HG03060 (cell line): ENCODE data around the gene RPL19.

ENCODE experiments used
- ATAC-seq: cut with Tn5 transposase; IDR thresholded peaks from one replicate; pipeline ENCODE4 v1.9.1; 2021; ENCODE audit warnings: low read depth, moderate number of reproducible peaks; ENCODE audit not compliant: unreplicated experiment

RPL19 gene

GRCh38 chr17:39171933-39172332 is 28.1 kb upstream of the RPL19 start:
- ATAC-seq, result no peak

- ATAC-seq, result no peak
Observed at GRCh38 chr17:39173080-39173479, 27.0 kb upstream of the RPL19 start.

- no peak for ATAC-seq
Observed at GRCh38 chr17:39173526-39174274, 26.4 kb upstream of the RPL19 start.

DNA sequence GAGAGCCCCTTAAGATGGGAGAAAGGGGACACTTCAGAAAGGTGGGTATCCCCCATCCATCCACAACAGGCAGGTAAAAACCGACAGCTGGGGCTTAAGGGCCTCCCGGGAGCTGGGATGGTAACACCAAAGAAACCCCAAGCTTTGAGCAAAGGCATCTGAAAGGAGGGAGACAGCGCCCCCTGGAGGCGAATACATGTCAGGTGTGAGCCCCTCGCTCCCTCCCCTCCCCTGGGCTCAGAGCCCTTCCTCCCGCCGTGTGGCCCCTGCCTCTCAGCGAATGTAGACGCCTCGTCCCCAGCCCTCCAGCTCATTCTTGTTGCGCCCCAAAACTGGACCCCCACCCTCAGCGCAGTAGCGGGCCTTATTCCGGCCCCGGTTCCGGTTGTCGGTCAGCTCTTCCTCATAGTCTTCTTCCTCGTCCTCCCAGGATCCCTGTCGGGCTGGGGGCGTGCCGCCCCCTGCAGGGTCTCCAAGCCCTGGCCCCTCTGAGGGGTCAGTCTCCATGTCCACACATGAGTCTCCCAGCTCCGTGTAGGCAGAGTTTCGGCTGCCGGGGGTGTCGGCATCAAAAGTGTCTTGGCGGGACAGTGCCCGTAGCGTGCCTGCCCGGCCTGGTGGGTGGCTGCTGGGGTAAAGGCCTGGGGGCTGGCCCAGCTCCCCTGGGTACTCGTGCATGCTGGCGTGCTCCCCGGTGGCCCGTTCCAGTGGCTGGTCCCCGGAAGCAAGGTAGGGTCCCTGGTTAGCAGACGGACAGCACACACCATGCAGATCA is 25.0 kb upstream of the RPL19 start:
- ATAC-seq, result no peak

DNA sequence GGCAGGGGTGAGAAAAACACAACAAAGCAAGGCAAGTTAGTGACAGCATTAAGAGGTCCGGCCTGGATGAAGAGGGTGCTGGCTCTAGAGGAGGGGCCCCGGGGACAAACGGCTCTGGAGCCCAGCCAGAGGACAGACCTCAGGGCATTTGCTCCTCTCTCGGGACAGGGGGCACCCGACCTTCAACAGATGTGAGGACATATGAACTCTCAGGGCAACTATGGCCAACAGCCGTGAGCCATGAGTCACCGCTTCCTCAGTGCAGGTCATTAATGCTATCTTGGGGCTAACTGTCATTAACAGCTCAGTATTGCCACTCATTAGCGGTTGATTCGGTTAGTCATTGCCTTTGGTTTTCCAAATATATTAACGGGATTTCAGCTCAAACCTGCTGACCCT is 24.4 kb upstream of the RPL19 start:
- no peak for ATAC-seq

GRCh38 chr17:39177256-39177655 is 22.8 kb upstream of the RPL19 start:
- ATAC-seq, result no peak

DNA sequence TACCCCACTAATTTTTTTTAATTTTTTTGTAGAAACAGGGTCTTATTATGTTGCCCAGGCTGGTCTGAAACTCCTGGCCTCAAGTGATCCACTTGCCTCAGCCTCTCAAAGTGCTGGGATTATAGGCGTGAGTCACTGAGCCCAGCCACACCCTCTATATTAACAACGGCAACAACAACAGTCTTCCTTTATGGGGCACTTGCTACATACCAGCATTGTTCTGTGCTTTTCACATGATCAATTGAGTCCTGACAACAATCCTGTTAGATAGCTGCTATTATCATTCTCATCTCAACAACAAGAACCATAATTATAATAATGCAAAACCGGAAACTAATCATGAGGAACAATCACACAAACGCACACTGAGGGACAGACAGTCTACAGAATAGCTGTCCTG is 21.5 kb upstream of the RPL19 start:
- no peak for ATAC-seq

DNA sequence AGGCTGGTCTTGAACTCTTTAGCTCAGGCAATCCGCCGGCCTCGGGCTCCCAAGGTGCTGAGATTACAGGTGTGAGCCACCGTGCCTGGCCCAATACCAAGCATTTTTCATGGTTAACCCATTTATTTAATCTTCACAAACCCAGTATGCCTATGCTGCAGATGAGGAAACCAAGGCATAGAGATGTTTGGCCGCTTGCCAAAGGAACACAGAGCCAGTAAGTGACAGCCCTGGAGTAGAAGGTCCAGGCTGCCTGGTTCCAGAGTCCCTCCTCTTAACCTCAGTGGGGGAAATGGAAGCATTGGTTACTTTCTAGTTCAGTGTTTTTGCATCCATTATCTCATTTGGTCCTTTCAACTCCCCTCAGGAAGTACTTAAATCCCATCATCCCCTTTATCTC is 18.8 kb upstream of the RPL19 start:
- no peak for ATAC-seq

- ATAC-seq, result no peak
Observed at GRCh38 chr17:39183045-39183444, 17.0 kb upstream of the RPL19 start.

DNA sequence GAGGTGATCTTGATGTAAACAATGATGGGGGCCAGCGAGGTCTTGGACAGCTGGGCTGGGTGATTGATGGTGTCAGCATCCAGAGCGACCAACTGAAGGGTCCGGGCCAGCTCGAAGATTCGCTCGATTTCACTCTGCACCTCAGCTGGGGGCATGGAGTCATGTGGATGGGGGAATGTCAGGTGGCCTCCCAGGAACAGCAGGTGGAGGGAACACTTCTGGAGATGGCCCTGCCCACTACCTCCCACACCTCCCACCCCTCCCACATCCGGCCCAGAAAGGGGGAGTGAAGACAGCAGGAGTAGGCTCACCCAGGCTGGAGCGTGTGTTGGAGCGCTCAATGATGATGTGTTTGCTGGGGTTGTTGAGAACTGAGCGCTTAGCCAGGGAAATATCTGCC is 16.4 kb upstream of the RPL19 start:
- no peak for ATAC-seq

DNA sequence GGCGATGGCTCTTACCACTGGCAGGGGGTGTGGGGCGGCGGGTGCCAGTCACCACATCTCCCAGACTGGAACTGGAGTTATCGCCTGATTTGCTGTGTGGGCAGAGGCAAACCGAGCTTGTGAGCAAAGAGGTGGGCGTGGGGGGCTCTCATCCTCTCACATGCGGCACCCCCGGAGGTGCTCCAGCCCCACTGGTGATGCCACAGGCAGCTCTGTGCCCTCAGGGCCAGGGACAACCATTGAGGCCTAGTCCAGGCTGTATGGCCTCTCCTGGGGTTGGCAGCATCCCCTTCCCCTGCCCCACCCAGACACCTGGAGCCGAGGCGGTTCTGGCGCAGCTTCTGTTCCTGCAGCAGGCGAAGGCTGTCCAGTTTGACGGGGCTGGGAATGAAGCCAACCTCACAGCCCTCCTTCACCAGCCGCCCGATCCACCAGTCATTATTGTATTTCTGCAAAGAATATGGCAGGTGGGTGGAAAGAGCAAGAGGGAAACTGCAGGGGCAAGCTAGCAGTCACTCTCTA is 13.5 kb upstream of the RPL19 start:
- ATAC-seq, result no peak

DNA sequence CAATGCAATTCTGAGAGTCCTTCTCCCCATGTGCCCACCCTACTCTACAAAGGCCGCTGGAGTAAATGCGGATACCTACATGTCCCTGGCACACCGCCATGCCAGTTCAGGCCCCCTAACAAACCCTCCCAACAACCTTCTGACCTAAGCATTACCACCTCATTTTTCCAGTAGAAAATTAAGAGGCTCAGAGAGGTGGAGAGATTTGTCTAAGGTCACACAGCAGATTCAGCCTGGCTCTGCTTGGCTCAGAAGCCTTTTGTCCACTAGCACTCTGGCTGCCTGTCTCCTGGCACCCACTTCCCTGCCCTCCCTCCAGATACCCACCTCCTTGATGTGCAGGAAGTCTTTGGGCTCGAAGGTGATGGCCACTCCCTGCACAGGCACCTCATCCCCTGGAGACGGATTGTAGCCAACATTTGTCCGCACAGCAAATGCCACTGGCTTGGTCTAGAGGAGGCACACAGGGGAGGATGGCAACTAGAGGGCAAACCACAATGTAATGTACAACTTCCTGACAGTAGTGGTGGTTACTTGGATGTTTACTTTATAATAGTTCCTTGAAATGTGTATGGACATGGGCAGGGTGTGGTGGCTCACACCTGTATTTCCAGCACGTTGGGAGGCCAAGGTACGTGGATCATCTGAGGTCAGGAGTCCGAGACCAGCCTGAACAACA is 12.8 kb upstream of the RPL19 start:
- no peak for ATAC-seq

GRCh38 chr17:39191750-39192510 is 8.2 kb upstream of the RPL19 start:
- no peak for ATAC-seq

DNA sequence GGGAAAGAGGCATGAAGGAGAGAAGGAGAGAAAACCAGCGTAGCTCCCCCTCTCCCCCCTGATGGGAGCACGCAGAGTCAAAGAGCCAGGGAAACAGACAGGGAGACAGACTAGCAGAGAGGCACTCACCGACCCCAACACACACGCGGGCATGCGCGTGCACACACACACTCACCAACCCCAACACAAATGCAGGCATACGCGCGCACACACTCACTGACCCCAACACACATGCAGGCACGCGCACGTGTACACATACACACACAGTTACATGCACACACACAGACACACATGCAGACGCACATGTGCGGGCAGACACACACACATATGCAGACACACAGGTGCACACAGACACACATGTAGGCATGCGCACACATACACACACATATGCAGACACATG is 7.2 kb upstream of the RPL19 start:
- ATAC-seq, result no peak

DNA sequence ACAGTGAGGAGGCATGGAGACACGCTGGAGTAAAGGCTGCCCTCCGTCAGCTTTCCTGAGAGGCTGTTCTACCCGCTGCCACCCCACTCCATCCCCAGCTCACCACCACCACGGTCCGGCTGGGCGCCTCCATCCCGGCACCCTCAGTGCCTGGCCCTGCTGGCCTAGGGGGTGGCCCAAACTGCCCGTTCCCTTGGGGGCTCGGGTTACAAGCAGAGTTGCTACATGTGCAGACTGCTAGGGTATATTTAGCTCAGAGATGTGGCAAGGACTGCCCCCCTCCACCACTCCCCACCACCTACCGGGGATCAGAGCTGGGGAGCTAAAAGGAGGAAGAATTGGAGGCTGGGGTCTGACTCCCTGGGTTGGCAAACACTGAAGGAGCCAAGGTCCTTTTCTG is 6.7 kb upstream of the RPL19 start:
- no peak for ATAC-seq

DNA sequence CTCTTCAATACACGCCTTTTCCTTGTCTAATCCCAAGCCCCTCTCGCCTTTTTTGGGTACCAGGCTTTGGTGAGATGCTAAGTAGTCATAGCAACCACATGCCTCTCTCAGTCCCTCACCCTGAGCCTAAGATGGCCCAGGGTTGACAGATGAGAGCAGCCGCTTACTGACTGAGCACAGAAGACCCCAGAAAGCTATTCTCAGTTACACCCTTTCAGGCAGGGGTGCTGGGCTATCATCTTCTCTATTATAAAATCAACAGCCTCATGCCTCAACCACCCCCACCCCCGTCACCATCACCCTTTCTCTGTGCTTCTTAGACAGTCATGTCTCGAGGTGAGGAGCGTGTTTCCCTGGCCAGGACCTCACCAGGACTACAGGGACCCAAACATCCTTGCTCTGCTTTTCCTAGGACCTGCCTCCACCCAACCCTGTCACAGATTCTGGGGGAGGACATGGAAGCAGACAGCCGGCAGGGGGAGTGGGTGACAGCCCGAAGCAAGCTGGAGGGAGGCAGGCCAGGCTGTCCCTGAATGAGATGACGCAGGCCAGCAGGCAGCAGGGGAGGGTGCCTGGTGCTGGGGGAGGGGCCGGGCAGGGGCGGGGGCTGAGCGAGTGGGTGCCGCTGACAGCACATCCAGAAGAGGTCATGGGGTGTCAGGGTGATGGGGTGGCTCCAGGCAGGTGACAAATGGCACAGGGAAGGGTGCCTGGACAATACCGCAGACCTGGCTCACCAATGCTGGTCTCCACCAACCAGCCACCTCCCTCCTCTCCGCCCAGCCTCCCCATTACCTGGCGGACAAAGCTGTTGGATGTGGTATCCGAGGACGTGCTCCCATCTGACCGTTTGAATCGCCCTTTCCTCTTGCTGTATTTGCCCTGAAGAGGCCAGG is 5.7 kb upstream of the RPL19 start:
- no peak for ATAC-seq

DNA sequence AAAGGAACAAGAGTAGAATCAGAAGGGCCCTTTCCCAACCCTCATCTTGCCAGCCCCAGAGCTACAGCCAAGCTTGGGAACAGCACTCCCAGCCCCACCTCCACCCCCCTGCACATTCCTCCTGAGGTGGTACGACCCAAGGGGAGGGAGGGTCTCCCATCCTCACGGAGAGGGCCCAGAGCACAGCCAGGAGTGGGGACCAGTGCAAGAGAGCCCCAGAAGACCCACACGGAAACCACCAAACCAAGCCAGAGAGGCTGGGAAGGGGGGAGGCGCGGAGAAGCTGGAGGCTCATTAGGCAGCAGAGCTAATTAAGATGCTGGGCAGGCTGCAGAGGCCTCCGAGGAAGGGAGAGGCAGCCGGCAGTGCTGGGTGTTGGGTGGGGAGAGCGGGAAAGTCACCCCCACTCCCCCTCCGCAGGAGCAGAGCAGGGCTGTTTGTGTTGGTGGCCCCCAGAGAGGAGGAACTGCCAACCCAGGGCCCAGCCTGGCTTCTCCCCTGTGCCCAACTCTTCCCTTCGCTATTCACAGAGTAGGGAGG is 5.0 kb upstream of the RPL19 start:
- no peak for ATAC-seq

GRCh38 chr17:39195568-39196160 is 4.4 kb upstream of the RPL19 start:
- ATAC-seq, result no peak

DNA sequence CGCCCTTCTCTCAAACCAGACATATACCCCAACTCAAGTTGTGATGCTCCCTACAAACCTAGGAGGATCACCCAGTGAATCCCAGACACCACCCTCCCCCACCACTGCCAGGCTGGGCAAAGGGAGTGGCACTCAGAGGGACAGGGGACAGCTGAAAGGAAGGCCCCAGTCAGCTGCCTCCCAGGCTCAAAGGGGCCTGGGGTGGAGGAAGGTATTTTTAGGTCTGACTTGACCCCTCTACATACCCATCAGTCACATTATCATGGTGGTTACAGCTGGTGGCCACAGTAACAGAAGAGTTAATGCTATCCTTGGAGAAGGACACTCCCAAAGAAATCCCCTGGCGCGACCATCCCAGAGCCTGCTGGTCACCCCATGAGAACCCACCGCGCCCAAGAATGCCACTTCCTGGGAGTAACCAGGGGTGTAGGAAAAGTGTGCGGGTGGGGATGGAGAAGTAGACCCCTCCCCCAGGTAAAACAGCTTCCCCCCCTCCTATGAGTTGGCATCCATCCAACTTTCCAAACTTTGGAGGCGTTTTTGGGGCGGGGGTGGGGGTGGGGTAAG is 3.8 kb upstream of the RPL19 start:
- no peak for ATAC-seq
